ENCODE data around the gene LCN6. TPM values are rescaled to one million over a fixed set of nuclear protein-coding genes. Genes with fewer than 3 reads are reported as not detected.
A peak's percentile ranks its signal among the peaks of the same experiment; 100 is the strongest.
"Not testable (repeated sequence)": the region's sequence is repeated elsewhere in the genome, so short reads cannot be mapped to it uniquely, and the experiment has no call there.

LCN6 gene
- total RNA-seq, 1 donor from 2014 or later = not detected

DNA sequence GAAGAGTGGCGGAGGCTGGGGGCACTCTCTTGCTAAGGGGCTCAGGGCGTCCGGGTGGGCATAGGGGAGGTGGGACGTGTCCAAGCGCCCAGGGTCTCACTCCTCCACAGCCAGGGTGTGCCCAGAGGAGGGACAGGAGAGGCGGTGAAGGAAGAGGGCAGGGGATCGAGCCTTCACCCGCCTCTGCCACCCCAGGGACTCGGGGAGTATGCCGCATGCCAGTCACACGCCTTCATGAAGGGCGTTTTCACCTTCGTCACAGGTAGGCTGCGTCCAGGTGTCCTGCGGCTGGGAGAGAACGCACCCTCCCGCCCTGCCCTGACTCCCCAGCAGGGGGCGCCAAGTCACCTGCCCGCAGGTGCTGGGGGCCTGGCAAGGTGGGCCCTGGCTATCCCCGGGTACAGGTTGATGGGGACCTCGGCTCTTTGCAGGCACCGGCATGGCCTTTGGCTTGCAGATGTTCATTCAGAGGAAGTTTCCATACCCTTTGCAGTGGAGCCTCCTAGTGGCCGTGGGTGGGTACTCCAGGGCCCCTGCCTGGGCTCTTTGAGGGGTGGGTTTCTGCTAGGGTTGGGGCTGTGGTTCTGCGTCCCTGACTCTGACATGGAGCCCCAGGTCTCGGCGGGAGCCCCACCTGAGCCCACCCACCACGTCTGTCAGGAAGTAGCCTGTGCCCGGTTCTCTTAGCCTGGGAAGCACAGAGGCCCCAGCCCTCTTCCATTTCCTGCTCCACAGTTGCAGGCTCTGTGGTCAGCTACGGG lies 43.4 kb upstream of the LCN6 start:
- H3K36me3 Mint-ChIP-seq = peaks cover 1% of the 10 kb centered on the region
- Histone ChIP-seq H4K20me1 (ENCODE audit: low read depth) (peaks cover 10% of the 10 kb centered on the region), H3K4me3 (peak overlapping the region; percentile 62), H3K27ac (no peak overlapping the region), H3K79me2 (ENCODE audit: low read depth) (no peaks in the 10 kb centered on the region), H3K4me2 (peak overlapping the region; percentile 88), H3K4me1 (peaks cover 29% of the 10 kb centered on the region), H3K9ac (no peak overlapping the region), H3K36me3 (no peaks in the 10 kb centered on the region), H3K9me3 (ENCODE audit: low read depth) (no peaks in the 10 kb centered on the region), H2AFZ (replicated peaks) (no peak overlapping the region), H3K27me3 (peaks cover 13% of the 10 kb centered on the region), H3F3A (ENCODE audit: low read depth) (peaks cover 27% of the 10 kb centered on the region)
- DNase-seq (ENCODE audit: low spot score) = peak; percentile 70
- TF ChIP-seq, protein P1, sequence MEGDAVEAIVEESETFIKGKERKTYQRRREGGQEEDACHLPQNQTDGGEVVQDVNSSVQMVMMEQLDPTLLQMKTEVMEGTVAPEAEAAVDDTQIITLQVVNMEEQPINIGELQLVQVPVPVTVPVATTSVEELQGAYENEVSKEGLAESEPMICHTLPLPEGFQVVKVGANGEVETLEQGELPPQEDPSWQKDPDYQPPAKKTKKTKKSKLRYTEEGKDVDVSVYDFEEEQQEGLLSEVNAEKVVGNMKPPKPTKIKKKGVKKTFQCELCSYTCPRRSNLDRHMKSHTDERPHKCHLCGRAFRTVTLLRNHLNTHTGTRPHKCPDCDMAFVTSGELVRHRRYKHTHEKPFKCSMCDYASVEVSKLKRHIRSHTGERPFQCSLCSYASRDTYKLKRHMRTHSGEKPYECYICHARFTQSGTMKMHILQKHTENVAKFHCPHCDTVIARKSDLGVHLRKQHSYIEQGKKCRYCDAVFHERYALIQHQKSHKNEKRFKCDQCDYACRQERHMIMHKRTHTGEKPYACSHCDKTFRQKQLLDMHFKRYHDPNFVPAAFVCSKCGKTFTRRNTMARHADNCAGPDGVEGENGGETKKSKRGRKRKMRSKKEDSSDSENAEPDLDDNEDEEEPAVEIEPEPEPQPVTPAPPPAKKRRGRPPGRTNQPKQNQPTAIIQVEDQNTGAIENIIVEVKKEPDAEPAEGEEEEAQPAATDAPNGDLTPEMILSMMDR (IDR thresholded peaks at IDR 0.05) = peak; percentile 95
- no peak for TF ChIP-seq EZH2 (IDR thresholded peaks at IDR 0.05)
- peaks cover 40% of the 10 kb centered on the region for H3K4me1 Mint-ChIP-seq
- no peaks in the 10 kb centered on the region for H3K9me3 Mint-ChIP-seq
- H3K27ac Mint-ChIP-seq = no peak overlapping the region
- H3K27me3 Mint-ChIP-seq (ENCODE audit: insufficient read depth, low read depth) = peaks cover 11% of the 10 kb centered on the region
- H3K4me3 Mint-ChIP-seq = peak overlapping the region; percentile 86

DNA sequence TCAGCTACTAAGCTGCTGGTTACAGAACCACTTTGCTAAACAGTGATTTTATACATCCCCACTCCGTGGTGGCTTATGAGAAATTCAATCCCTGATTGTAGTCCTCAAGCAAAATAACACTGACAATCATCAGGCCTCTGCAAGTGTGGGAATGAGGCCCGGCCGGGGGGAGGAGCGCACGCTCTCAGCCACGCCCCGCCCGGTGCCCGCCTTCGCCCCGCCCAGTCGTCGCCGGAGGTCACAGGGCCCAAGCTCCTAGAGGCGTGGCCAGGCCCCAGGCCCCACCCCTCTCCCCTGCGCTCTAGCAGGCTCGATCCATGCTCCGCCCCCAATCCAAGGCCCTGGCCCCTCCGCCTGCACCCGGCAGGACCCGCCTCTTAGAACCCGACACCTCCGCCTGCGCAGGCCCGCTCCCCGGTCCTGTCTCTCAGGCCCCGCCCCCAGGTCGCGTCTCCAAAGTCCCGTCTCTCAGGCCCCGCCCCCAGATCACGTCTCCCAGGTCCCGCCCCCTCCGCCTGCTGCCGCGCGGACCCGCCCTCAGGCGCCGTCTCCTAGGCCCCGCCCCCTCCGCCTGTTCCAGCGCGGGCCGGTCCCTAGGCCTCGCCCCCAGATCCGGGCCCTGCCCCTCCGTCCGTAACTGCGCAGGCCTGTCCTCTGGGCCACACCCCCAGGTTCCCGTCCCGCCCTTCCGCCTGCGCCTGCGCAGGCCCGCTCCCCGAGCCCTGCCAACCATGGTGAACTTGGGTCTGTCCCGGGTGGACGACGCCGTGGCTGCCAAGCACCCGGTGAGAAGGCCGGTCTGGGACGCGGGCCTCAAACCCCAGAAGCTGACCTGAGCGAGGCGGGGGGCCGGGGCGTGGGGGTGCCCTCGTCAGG lies 42.6 kb upstream of the LCN6 start, which contains the start of gene TMEM141:
TMEM141 (plus strand) TSS at position 705 of the 876 bp plus-strand sequence; CDS start at position 732, 27 bp downstream.
- Mint-ChIP-seq H3K27ac (no peak within 1 kb of the TSS), H3K4me3 (peak within 1 kb of the TSS; percentile 86), H3K4me1 (peaks cover 32% of the 10 kb centered on the region), H3K9me3 (no peaks in the 10 kb centered on the region), H3K36me3 (peaks cover 1% of the 10 kb centered on the region), H3K27me3 (ENCODE audit: insufficient read depth, low read depth) (peaks cover 6% of the 10 kb centered on the region)
- H3F3A ChIP-seq (ENCODE audit: low read depth) = peaks cover 20% of the 10 kb centered on the region
- no peak within 1 kb of the TSS for H3K9ac ChIP-seq
- peaks cover 20% of the 10 kb centered on the region for H3K4me1 ChIP-seq
- H3K27me3 ChIP-seq = peaks cover 16% of the 10 kb centered on the region
- H3K27ac ChIP-seq = no peak within 1 kb of the TSS
- H3K79me2 ChIP-seq (ENCODE audit: low read depth) = no peaks in the 10 kb centered on the region
- TF ChIP-seq EZH2 (IDR thresholded peaks at IDR 0.05) (no peak), EZH2phosphoT487 (IDR thresholded peaks at IDR 0.05) (no peak)
- TF ChIP-seq, protein P1 (IDR thresholded peaks at IDR 0.05) = no peak
- H3K36me3 ChIP-seq = no peaks in the 10 kb centered on the region
- DNase-seq (ENCODE audit: low spot score) = peak; percentile 100
- H3K9me3 ChIP-seq (ENCODE audit: low read depth) = no peaks in the 10 kb centered on the region
- peaks cover 10% of the 10 kb centered on the region for H4K20me1 ChIP-seq (ENCODE audit: low read depth)
- H3K4me3 ChIP-seq = peak within 1 kb of the TSS; percentile 62
- peak within 1 kb of the TSS; percentile 88 for H3K4me2 ChIP-seq
- no peak within 1 kb of the TSS for H2AFZ ChIP-seq (replicated peaks)

DNA sequence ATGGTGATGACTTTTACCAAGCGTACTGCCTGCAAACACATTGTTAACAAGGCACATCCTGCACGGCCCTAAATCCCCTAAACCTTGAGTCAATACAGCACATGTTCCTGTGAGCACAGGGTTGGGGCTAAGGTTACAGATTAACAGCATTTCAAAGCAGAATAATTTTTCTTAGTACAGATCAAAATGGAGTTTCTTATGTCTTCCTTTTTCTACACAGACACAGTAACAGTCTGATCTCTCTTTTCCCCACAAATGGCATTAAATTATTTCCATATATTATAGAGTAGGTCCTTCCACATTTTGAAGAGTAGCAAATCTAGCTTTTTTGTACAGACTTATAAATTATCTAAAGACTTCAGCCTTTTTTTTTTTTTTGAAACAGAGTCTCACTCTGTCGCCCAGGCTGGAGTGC lies 41.2 kb upstream of the LCN6 start:
- Histone ChIP-seq H3F3A (ENCODE audit: low read depth) (peaks cover 20% of the 10 kb centered on the region), H3K79me2 (ENCODE audit: low read depth) (no peaks in the 10 kb centered on the region), H3K9ac (no peak overlapping the region), H4K20me1 (ENCODE audit: low read depth) (peaks cover 10% of the 10 kb centered on the region), H3K4me1 (peaks cover 18% of the 10 kb centered on the region), H3K4me2 (peak overlapping the region; percentile 6), H2AFZ (replicated peaks) (peak overlapping the region; percentile 36), H3K36me3 (no peaks in the 10 kb centered on the region), H3K4me3 (no peak overlapping the region), H3K9me3 (ENCODE audit: low read depth) (no peaks in the 10 kb centered on the region), H3K27me3 (peaks cover 16% of the 10 kb centered on the region), H3K27ac (peak overlapping the region; percentile 13)
- Mint-ChIP-seq H3K4me3 (no peak overlapping the region), H3K27ac (peak overlapping the region; percentile 25), H3K9me3 (no peaks in the 10 kb centered on the region), H3K36me3 (peaks cover 1% of the 10 kb centered on the region), H3K27me3 (ENCODE audit: insufficient read depth, low read depth) (peaks cover 6% of the 10 kb centered on the region), H3K4me1 (peaks cover 33% of the 10 kb centered on the region)
- no peak for DNase-seq (ENCODE audit: low spot score)
- no peak for TF ChIP-seq EZH2phosphoT487 (IDR thresholded peaks at IDR 0.05)
- no peak for TF ChIP-seq EZH2 (IDR thresholded peaks at IDR 0.05)
- TF ChIP-seq, protein P1 (IDR thresholded peaks at IDR 0.05) = no peak

DNA sequence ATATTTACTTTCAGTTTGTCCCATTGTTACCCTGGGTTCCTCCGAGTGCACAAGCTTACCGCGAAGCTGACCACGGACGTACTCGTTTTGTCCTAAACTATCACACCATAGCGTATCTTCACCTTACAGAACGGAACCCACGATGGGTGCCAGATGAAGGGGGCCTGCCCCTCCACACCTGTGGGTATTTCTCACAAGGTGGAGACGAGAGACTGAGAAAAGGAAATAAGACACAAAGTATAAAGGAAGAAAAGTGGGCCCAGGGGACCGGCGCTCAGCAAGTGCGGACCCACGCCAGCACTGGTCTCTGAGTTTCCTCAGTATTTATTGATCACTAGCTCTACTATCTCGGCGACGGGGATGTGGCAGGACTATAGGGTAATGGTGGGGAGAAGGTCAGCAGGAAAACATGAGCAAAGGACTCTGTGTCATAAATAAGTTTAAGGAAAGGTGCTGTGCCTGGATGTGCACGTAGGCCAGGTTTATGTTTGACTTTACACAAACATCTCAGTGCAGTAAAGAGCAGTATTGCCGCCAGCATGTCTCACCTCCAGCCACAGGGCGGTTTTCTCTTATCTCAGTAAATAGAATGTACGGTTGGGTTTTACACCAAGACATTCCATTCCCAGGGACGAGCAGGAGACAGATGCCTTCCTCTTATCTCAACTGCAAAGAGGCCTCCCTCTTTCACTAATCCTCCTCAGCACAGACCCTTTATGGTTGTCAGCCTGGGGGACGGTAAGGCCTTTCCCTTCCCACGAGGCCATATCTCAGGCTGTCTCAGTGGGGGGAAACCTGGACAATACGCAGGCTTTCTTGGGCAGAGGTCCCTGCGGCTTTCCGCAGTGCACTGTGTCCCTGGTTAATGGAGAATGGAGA lies 40.6 kb upstream of the LCN6 start:
- H3K27me3 ChIP-seq = peaks cover 16% of the 10 kb centered on the region
- not testable (repeated sequence) for H3K4me3 ChIP-seq; H3K27me3 Mint-ChIP-seq (ENCODE audit: insufficient read depth, low read depth); H3K4me3 Mint-ChIP-seq; H3K9me3 ChIP-seq (ENCODE audit: low read depth); H3K9ac ChIP-seq; H3K79me2 ChIP-seq (ENCODE audit: low read depth); H3K36me3 ChIP-seq; H3K9me3 Mint-ChIP-seq; H3K27ac ChIP-seq; H3K36me3 Mint-ChIP-seq
- peaks cover 10% of the 10 kb centered on the region for H4K20me1 ChIP-seq (ENCODE audit: low read depth)
- peaks cover 18% of the 10 kb centered on the region for H3K4me1 ChIP-seq
- Mint-ChIP-seq H3K4me1 (peaks cover 33% of the 10 kb centered on the region), H3K27ac (peak overlapping the region; percentile 1)
- peak overlapping the region; percentile 36 for H2AFZ ChIP-seq (replicated peaks)
- peaks cover 20% of the 10 kb centered on the region for H3F3A ChIP-seq (ENCODE audit: low read depth)
- peak; percentile 42 for DNase-seq (ENCODE audit: low spot score)
- peak overlapping the region; percentile 6 for H3K4me2 ChIP-seq
